WTC11 (cell line): ENCODE data around the gene CST3. TPM values are rescaled to one million over a fixed set of nuclear protein-coding genes. Genes with fewer than 3 reads are reported as not detected.
"Not testable (repeated sequence)": the region's sequence is repeated elsewhere in the genome, so short reads cannot be mapped to it uniquely, and the experiment has no call there.

Source experiments
- ATAC-seq: fragments of 200-7000 bp; cut with Tn5 transposase; 2 replicates; pipeline ENCODE4 v1.10.0; 2021; ENCODE audit warnings: mild to moderate bottlenecking, moderate library complexity
- CTCF ChIA-PET: fragments of 300-600 bp; sonication (Branson Sonifier 250); formaldehyde crosslinking; loops from one replicate; lab custom pipeline; 2021; ENCODE audit warnings: antibody characterized with exemption; lab: Charles Lee
- POLR2A ChIA-PET: fragments of 350-600 bp; sonication (Branson Sonifier 250); formaldehyde crosslinking; loops from one replicate; lab custom pipeline; 2021; ENCODE audit warnings: antibody characterized with exemption; lab: Charles Lee
- DNase-seq: peaks from one replicate; pipeline ENCODE4 v3.0.0; 2021; ENCODE audit warnings: low spot score
- H3K27ac Mint-ChIP-seq: 2 replicates; pipeline ENCODE4 v1.8.0; 2021; ENCODE audit warnings: mixed read lengths
- H3K27me3 Mint-ChIP-seq: 2 replicates; pipeline ENCODE4 v1.8.0; 2021; ENCODE audit warnings: low read depth, mild to moderate bottlenecking, moderate library complexity, mixed read lengths
- H3K36me3 Mint-ChIP-seq: 2 replicates; pipeline ENCODE4 v1.8.0; 2021; ENCODE audit warnings: mixed read lengths
- H3K4me1 Mint-ChIP-seq: 2 replicates; pipeline ENCODE4 v1.8.0; 2022; ENCODE audit warnings: mixed read lengths
- H3K4me3 Mint-ChIP-seq: 2 replicates; pipeline ENCODE4 v1.8.0; 2021; ENCODE audit warnings: mild to moderate bottlenecking, moderate library complexity, mixed read lengths
- H3K9me3 Mint-ChIP-seq: 2 replicates; pipeline ENCODE4 v1.8.0; 2021; ENCODE audit warnings: mixed read lengths
- EMX1 ChIP-seq: fragments of 250-450 bp; sonication (Bioruptor Pico); IDR thresholded peaks from 2 replicates; pipeline ENCODE4 v1.8.0; 2021; ENCODE audit warnings: mild to moderate bottlenecking
- FOXJ3 ChIP-seq: sonication (generic); formaldehyde crosslinking; IDR thresholded peaks from 2 replicates; pipeline ENCODE4 v1.9.0; 2021; ENCODE audit warnings: missing genetic modification reagents, mild to moderate bottlenecking, borderline replicate concordance
- NFYB ChIP-seq: sonication (generic); formaldehyde crosslinking; conservative IDR thresholded peaks from 2 replicates; pipeline ENCODE4 v1.8.0; 2022; ENCODE audit warnings: low read depth, missing genetic modification reagents
- NR1H2 ChIP-seq: sonication (generic); formaldehyde crosslinking; IDR thresholded peaks from 2 replicates; pipeline ENCODE4 v1.9.0; 2021; ENCODE audit warnings: mild to moderate bottlenecking, moderate library complexity, missing genetic modification reagents
- SP1 ChIP-seq: sonication (generic); formaldehyde crosslinking; conservative IDR thresholded peaks from 2 replicates; pipeline ENCODE4 v1.8.1; 2022; ENCODE audit warnings: missing genetic modification reagents
- ZBTB21 ChIP-seq: sonication (generic); formaldehyde crosslinking; IDR thresholded peaks from 2 replicates; pipeline ENCODE4 v1.8.1; 2023; ENCODE audit warnings: mild to moderate bottlenecking, missing genetic modification reagents, borderline replicate concordance
- ZNF281 ChIP-seq: sonication (generic); formaldehyde crosslinking; IDR thresholded peaks from 2 replicates; pipeline ENCODE4 v1.8.0; 2023; ENCODE audit warnings: mild to moderate bottlenecking, missing genetic modification reagents
- ZNF416 ChIP-seq: fragments of 250-450 bp; sonication (Bioruptor Pico); IDR thresholded peaks from 2 replicates; pipeline ENCODE4 v1.9.0; 2021; ENCODE audit warnings: mild to moderate bottlenecking, inconsistent platforms
- ZNF425 ChIP-seq: fragments of 250-450 bp; sonication (Bioruptor Pico); conservative IDR thresholded peaks from 2 replicates; pipeline ENCODE4 v1.9.0; 2021; ENCODE audit warnings: mild to moderate bottlenecking
- ZNF512 ChIP-seq: sonication (generic); formaldehyde crosslinking; IDR thresholded peaks from 2 replicates; pipeline ENCODE4 v1.8.1; 2022; ENCODE audit warnings: missing genetic modification reagents, borderline replicate concordance
- total RNA-seq: library from RNA; stranded (reverse); gene quantifications from 3 replicates; pipeline ENCODE4 v1.2.3, GENCODE V29; 2021
- TF ChIP-seq, protein P1 (sequence below): sonication (generic); formaldehyde crosslinking; IDR thresholded peaks from 2 replicates; pipeline ENCODE4 v1.8.0; 2022; ENCODE audit warnings: mild to moderate bottlenecking, missing genetic modification reagents
- TF ChIP-seq, protein P2 (sequence below): sonication (generic); formaldehyde crosslinking; IDR thresholded peaks from 2 replicates; pipeline ENCODE4 v1.8.0; 2022; ENCODE audit warnings: missing genetic modification reagents
- TF ChIP-seq, protein P3 (sequence below): sonication (generic); formaldehyde crosslinking; IDR thresholded peaks from 2 replicates; pipeline ENCODE4 v1.8.1; 2023; ENCODE audit warnings: mild to moderate bottlenecking, moderate library complexity, missing genetic modification reagents

CST3 gene
- total RNA-seq, 1 experiment from 2014 or later: 52.1 TPM

- TF ChIP-seq, protein P1, sequence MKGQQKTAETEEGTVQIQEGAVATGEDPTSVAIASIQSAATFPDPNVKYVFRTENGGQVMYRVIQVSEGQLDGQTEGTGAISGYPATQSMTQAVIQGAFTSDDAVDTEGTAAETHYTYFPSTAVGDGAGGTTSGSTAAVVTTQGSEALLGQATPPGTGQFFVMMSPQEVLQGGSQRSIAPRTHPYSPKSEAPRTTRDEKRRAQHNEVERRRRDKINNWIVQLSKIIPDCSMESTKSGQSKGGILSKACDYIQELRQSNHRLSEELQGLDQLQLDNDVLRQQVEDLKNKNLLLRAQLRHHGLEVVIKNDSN (CRISPR knock-in tag): no peak
- TF ChIP-seq SP1: no peak
- TF ChIP-seq, all 79 proteins: peak for 0
Measured at GRCh38 chr20:23664954-23665353, 27.2 kb upstream of the CST3 start (continued).

DNA sequence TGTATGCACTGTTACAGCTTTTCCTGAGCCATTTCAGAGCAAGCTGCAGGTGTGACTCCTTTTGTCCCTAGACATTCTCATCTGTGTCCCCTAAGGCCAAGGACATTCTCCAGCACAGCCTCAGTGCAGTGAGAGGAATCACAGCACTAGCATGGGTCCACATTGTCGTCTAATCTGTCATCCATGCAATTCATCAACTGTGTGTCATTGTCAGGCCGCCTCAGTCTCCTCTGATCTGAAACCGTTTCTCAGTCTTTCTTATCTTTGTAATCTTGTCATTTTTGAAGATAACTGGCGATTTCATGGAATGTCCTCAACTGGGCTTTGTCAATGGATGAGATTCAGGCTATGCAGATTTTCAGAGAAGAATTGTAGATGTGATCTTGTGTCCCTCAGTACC lies 26.3 kb upstream of the CST3 start:
- CTCF ChIA-PET, H3K27me3 Mint-ChIP-seq, DNase-seq, POLR2A ChIA-PET, ATAC-seq, H3K27ac Mint-ChIP-seq, H3K4me3 Mint-ChIP-seq, H3K9me3 Mint-ChIP-seq, H3K4me1 Mint-ChIP-seq, H3K36me3 Mint-ChIP-seq: not testable (repeated sequence)

DNA sequence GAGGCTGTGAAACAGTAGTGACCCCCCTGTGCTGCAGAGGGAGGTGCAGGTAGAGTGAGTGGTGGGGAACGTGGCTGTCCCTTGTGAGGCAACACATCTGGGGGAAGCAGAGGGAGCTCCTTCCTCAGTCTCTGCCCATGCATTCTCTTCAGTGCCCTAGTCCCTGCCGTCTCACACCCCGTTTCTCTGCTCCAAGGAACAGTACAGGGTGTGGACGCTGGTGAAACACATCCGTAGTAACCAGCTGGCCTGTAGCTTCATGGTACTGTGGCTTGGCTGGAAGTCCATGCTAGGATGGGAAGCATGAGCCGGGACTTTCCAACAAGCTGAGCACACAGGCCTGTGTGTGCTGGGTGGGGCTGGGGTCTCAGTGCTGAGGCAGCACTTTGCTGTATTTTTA lies 25.4 kb upstream of the CST3 start:
- H3K9me3 Mint-ChIP-seq: no peaks in the 10 kb centered on the region
- DNase-seq: no peak
- no peak overlapping the region for H3K4me3 Mint-ChIP-seq
- no peaks in the 10 kb centered on the region for H3K36me3 Mint-ChIP-seq
- POLR2A ChIA-PET: no interaction called here
- ATAC-seq: no peak
- CTCF ChIA-PET: no interaction called here
- TF ChIP-seq ZBTB21 (CRISPR knock-in tag) (no peak), NR1H2 (CRISPR knock-in tag) (no peak), FOXJ3 (CRISPR knock-in tag) (no peak), ZNF512 (CRISPR knock-in tag) (no peak), ZNF416 (no peak), ZNF281 (CRISPR knock-in tag) (no peak), EMX1 (CRISPR knock-in tag) (no peak), ZNF425 (CRISPR knock-in tag) (no peak), NFYB (CRISPR knock-in tag) (no peak)
- TF ChIP-seq, protein P2, sequence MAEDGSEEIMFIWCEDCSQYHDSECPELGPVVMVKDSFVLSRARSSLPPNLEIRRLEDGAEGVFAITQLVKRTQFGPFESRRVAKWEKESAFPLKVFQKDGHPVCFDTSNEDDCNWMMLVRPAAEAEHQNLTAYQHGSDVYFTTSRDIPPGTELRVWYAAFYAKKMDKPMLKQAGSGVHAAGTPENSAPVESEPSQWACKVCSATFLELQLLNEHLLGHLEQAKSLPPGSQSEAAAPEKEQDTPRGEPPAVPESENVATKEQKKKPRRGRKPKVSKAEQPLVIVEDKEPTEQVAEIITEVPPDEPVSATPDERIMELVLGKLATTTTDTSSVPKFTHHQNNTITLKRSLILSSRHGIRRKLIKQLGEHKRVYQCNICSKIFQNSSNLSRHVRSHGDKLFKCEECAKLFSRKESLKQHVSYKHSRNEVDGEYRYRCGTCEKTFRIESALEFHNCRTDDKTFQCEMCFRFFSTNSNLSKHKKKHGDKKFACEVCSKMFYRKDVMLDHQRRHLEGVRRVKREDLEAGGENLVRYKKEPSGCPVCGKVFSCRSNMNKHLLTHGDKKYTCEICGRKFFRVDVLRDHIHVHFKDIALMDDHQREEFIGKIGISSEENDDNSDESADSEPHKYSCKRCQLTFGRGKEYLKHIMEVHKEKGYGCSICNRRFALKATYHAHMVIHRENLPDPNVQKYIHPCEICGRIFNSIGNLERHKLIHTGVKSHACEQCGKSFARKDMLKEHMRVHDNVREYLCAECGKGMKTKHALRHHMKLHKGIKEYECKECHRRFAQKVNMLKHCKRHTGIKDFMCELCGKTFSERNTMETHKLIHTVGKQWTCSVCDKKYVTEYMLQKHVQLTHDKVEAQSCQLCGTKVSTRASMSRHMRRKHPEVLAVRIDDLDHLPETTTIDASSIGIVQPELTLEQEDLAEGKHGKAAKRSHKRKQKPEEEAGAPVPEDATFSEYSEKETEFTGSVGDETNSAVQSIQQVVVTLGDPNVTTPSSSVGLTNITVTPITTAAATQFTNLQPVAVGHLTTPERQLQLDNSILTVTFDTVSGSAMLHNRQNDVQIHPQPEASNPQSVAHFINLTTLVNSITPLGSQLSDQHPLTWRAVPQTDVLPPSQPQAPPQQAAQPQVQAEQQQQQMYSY (CRISPR knock-in tag): no peak
- TF ChIP-seq, protein P3, sequence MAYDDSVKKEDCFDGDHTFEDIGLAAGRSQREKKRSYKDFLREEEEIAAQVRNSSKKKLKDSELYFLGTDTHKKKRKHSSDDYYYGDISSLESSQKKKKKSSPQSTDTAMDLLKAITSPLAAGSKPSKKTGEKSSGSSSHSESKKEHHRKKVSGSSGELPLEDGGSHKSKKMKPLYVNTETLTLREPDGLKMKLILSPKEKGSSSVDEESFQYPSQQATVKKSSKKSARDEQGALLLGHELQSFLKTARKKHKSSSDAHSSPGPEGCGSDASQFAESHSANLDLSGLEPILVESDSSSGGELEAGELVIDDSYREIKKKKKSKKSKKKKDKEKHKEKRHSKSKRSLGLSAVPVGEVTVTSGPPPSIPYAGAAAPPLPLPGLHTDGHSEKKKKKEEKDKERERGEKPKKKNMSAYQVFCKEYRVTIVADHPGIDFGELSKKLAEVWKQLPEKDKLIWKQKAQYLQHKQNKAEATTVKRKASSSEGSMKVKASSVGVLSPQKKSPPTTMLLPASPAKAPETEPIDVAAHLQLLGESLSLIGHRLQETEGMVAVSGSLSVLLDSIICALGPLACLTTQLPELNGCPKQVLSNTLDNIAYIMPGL: no peak
- TF ChIP-seq, all 79 proteins: peak for 0
- no peaks in the 10 kb centered on the region for H3K27me3 Mint-ChIP-seq
- H3K4me1 Mint-ChIP-seq: no peaks in the 10 kb centered on the region
- no peak overlapping the region for H3K27ac Mint-ChIP-seq
